Hepatocyte (in vitro differentiated cells): Measurements from ENCODE around the gene TTC7B. TPM values are rescaled to one million over a fixed set of nuclear protein-coding genes. Genes with fewer than 3 reads are reported as not detected.

ENCODE experiments used
- DNase-seq: peaks from one replicate; pipeline ENCODE4 v3.0.0-alpha.2; 2016; ENCODE audit warnings: low spot score
- H2AFZ ChIP-seq: fragments of 200-600 bp; sonication (generic); 2 replicates; pipeline ENCODE4 v1.6.0; 2016; ENCODE audit warnings: antibody characterized with exemption, mild to moderate bottlenecking
- H3K27ac ChIP-seq: fragments of 200-600 bp; sonication (generic); 2 replicates; pipeline ENCODE4 v1.5.1; 2016; ENCODE audit warnings: mild to moderate bottlenecking
- H3K27me3 ChIP-seq: fragments of 200-600 bp; sonication (generic); 2 replicates; pipeline ENCODE4 v1.6.1; 2016
- H3K36me3 ChIP-seq: fragments of 200-600 bp; sonication (generic); replicated peaks from 2 replicates; pipeline ENCODE4 v1.5.1; 2016; ENCODE audit warnings: low read depth; ENCODE audit not compliant: insufficient read depth
- H3K4me1 ChIP-seq: fragments of 200-600 bp; sonication (generic); 2 replicates; pipeline ENCODE4 v1.5.1; 2016; ENCODE audit warnings: mild to moderate bottlenecking, moderate library complexity; ENCODE audit not compliant: insufficient read depth
- H3K4me2 ChIP-seq: fragments of 200-600 bp; sonication (generic); 2 replicates; pipeline ENCODE4 v1.6.0; 2016
- H3K4me3 ChIP-seq: fragments of 200-600 bp; sonication (generic); 2 replicates; pipeline ENCODE4 v1.5.1; 2016; ENCODE audit warnings: mild to moderate bottlenecking
- H3K79me2 ChIP-seq: fragments of 200-600 bp; sonication (generic); 2 replicates; pipeline ENCODE4 v1.6.0; 2017; ENCODE audit warnings: mild to moderate bottlenecking
- H3K9me2 ChIP-seq: fragments of 200-600 bp; sonication (generic); replicated peaks from 2 replicates; pipeline ENCODE4 v1.6.0; 2017; ENCODE audit warnings: mild to moderate bottlenecking; ENCODE audit not compliant: insufficient read depth
- H3K9me3 ChIP-seq: fragments of 200-600 bp; sonication (generic); 2 replicates; pipeline ENCODE4 v1.5.1; 2016; ENCODE audit warnings: low read depth, mild to moderate bottlenecking
- H4K20me1 ChIP-seq: fragments of 200-600 bp; sonication (generic); 2 replicates; pipeline ENCODE4 v1.6.0; 2016; ENCODE audit warnings: mild to moderate bottlenecking; ENCODE audit not compliant: insufficient read depth, poor library complexity, severe bottlenecking
- EZH2 ChIP-seq: fragments of 200-600 bp; sonication (generic); IDR thresholded peaks from 2 replicates; pipeline ENCODE4 v1.6.1; 2016; ENCODE audit warnings: antibody characterized with exemption, mild to moderate bottlenecking, borderline replicate concordance
- EZH2phosphoT487 ChIP-seq: fragments of 200-600 bp; sonication (generic); IDR thresholded peaks from one replicate; pipeline ENCODE4 v1.6.1; 2018; ENCODE audit warnings: antibody characterized with exemption, mild to moderate bottlenecking, low read depth, moderate library complexity; ENCODE audit not compliant: unreplicated experiment, severe bottlenecking
- WGBS: methylation state at CpG from one replicate; pipeline ENCODE4 v1.1.6; 2016; ENCODE audit warnings: low lambda C conversion rate; ENCODE audit errors: missing lambda C conversion rate; 5-methylcytosine and 5-hydroxymethylcytosine counted together
- polyA plus RNA-seq: library from polyadenylated mRNA; unstranded; fragments of >200 nt; fragmentation: Nextera tagmentation; extraction: Ambion mirVana; gene quantifications from 2 replicates; pipeline ENCODE4 v1.2.1, GENCODE V29; 2016
- total RNA-seq: library from RNA; depleted of rRNA; stranded (reverse); fragments of >200 nt; gene quantifications from 2 replicates; pipeline ENCODE4 v1.2.3, GENCODE V29; 2014
- TF ChIP-seq, protein P1 (sequence below): fragments of 200-600 bp; sonication (generic); IDR thresholded peaks from 2 replicates; pipeline ENCODE4 v1.5.1; 2016; ENCODE audit warnings: antibody characterized with exemption, mild to moderate bottlenecking; ENCODE audit not compliant: poor library complexity

The TTC7B gene
- total and polyA plus RNA-seq, 2 experiments from 2014 or later: 10.7 to 25.5 TPM

DNA sequence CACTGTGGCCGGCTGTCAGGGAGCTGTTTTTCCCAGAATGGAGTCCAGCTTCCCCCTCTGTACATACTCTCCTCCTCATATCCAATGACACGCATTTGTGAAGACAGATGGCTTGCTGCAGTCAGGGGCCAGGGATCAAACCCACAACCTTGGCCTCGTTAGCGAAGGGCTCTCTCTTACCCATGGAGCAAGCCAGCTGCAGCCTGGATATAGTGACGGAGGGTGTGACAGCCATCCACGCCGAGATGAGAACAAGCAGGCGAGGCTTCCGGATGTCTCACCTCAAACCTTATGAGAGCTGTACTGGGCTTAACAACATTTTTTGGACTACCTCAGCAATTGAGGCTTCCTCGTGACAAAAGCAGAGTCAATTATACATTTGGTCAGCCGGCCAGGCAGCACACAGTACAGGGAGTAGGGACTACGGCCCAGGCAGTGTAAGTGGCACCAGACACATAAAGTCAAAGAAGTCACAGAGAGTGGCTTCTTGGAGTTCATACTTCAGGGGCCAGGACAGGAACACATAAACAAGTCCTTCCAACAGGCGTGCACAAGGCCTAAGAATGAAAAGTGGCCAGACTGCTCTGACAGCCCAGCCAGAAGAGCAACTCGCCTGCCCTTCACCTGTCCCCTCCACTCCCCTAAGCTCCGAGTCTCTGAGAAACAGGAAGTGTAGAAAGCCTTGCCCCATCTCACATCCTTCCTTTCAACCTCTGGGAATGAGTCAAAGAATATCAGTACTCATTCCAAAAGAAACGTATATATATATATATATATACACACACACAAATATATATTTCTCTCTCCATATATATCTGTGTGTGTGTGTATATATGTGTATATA lies 115.1 kb downstream of the TTC7B start:
- H3K4me1 ChIP-seq: peaks cover 5% of the 10 kb centered on the region
- DNase-seq: no peak
- no peaks in the 10 kb centered on the region for H3K36me3 ChIP-seq
- H3K27me3 ChIP-seq: no peaks in the 10 kb centered on the region
- WGBS: 81% methylated on average over 16 of the region's 16 CpGs
- no peak overlapping the region for H2AFZ ChIP-seq
- H3K4me3 ChIP-seq: no peak overlapping the region
- H3K9me2 ChIP-seq: no peaks in the 10 kb centered on the region
- no peak overlapping the region for H3K4me2 ChIP-seq
- TF ChIP-seq, protein P1, sequence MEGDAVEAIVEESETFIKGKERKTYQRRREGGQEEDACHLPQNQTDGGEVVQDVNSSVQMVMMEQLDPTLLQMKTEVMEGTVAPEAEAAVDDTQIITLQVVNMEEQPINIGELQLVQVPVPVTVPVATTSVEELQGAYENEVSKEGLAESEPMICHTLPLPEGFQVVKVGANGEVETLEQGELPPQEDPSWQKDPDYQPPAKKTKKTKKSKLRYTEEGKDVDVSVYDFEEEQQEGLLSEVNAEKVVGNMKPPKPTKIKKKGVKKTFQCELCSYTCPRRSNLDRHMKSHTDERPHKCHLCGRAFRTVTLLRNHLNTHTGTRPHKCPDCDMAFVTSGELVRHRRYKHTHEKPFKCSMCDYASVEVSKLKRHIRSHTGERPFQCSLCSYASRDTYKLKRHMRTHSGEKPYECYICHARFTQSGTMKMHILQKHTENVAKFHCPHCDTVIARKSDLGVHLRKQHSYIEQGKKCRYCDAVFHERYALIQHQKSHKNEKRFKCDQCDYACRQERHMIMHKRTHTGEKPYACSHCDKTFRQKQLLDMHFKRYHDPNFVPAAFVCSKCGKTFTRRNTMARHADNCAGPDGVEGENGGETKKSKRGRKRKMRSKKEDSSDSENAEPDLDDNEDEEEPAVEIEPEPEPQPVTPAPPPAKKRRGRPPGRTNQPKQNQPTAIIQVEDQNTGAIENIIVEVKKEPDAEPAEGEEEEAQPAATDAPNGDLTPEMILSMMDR: no peak
- TF ChIP-seq EZH2: no peak
- no peak for TF ChIP-seq EZH2phosphoT487
- no peaks in the 10 kb centered on the region for H3K79me2 ChIP-seq
- no peak overlapping the region for H3K27ac ChIP-seq
- no peaks in the 10 kb centered on the region for H4K20me1 ChIP-seq
- H3K9me3 ChIP-seq: no peaks in the 10 kb centered on the region

- H3K27ac ChIP-seq: peak overlapping the region; percentile 12
- no peaks in the 10 kb centered on the region for H3K79me2 ChIP-seq
- WGBS: 90% methylated on average over 7 of the region's 7 CpGs
These were observed 117.2 kb downstream of the TTC7B start for GRCh38 chr14:90699016-90699415.

DNA sequence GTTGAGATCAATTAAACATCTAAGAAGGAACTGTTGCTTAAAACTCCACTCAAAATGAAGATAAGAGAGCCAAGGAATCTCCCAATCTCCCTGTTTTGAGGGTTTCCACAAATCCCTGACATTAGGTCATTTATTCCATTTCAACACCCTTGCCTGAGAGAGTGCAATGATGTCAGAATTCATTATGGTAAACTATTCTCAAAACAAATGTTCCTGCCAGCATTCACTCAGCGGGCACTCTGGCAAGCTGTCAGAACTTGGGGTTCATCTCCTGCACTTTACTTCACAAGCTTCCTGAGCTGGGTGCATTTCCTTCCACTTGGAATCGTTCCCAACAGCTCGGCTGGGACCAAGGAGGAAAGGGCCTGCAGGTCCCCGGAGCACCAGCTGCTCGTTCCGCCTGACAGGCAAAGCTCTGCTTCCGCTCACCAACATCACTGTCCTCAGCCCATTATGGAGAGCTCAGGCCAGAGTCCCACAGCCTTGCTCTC lies 117.8 kb downstream of the TTC7B start:
- Histone ChIP-seq H3K4me2 (no peak overlapping the region), H3K27ac (peak overlapping the region; percentile 15), H3K9me2 (no peaks in the 10 kb centered on the region), H3K9me3 (no peaks in the 10 kb centered on the region), H3K4me3 (no peak overlapping the region), H3K27me3 (no peaks in the 10 kb centered on the region), H4K20me1 (no peaks in the 10 kb centered on the region), H3K4me1 (peaks cover 5% of the 10 kb centered on the region), H2AFZ (no peak overlapping the region), H3K36me3 (no peaks in the 10 kb centered on the region), H3K79me2 (no peaks in the 10 kb centered on the region)
- DNase-seq: peak; percentile 41
- 51% methylated on average over 7 of the region's 7 CpGs for WGBS
- TF ChIP-seq EZH2 (no peak), EZH2phosphoT487 (no peak)
- TF ChIP-seq, protein P1: no peak

More at GRCh38 chr14:90699016-90699415, 117.2 kb downstream of the TTC7B start:
- TF ChIP-seq EZH2phosphoT487: no peak
- Histone ChIP-seq H3K4me2 (no peak overlapping the region), H3K9me3 (no peaks in the 10 kb centered on the region), H3K4me1 (peaks cover 5% of the 10 kb centered on the region), H4K20me1 (no peaks in the 10 kb centered on the region), H3K36me3 (no peaks in the 10 kb centered on the region), H3K27me3 (no peaks in the 10 kb centered on the region), H2AFZ (no peak overlapping the region), H3K4me3 (no peak overlapping the region), H3K9me2 (no peaks in the 10 kb centered on the region)
- no peak for DNase-seq

DNA sequence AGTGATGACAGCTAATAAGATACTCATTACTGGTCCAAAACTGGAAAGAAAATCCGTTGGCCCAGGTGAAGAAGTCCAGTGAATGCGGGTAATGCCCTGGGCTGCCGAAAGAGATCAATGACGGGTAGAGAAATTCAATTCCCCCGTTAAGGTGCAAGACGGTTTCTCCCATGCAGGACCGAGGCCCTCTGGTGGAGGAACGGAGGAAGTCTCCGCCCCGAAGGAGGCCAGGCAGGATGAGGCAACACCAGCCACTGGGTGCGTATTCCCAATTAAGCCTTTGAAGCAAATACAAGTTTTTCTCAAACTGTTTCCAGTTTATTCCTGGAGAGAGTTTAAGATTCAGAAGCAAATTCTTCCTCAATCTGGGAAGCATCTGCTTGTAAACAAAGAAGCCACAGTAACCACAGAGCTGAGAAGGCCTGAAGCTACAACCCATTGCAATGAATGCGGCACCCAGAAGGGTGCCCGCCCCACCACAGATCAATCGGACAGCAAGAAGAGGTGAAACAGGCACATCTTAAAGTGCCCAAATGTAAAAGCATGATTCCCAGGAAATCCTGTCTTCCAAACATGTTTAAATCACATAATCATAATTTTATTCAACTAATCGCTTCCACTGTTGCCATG lies 118.5 kb downstream of the TTC7B start:
- no peak overlapping the region for H2AFZ ChIP-seq
- no peaks in the 10 kb centered on the region for H3K9me2 ChIP-seq
- no peak overlapping the region for H3K4me3 ChIP-seq
- H3K9me3 ChIP-seq: no peaks in the 10 kb centered on the region
- H4K20me1 ChIP-seq: no peaks in the 10 kb centered on the region
- TF ChIP-seq EZH2 (no peak), EZH2phosphoT487 (no peak)
- TF ChIP-seq, protein P1: peak; percentile 95
- peak overlapping the region; percentile 54 for H3K4me2 ChIP-seq
- peak; percentile 87 for DNase-seq
- no peaks in the 10 kb centered on the region for H3K79me2 ChIP-seq
- 28% methylated on average over 15 of the region's 15 CpGs for WGBS
- H3K4me1 ChIP-seq: peaks cover 5% of the 10 kb centered on the region
- peak overlapping the region; percentile 15 for H3K27ac ChIP-seq
- no peaks in the 10 kb centered on the region for H3K27me3 ChIP-seq
- H3K36me3 ChIP-seq: no peaks in the 10 kb centered on the region
